DMS114 treated with DMSO at 0.1 percent for 48 hours (cell line): ENCODE data around the gene IRX1.

Experiments
- DNase-seq: peaks from one replicate; lab custom pipeline; 2025; ENCODE audit not compliant: unreplicated experiment; lab: John Stamatoyannopoulos, UW

Gene IRX1

GRCh38 chr5:3650320-3650719 is 54.7 kb downstream of the IRX1 start:
- no peak for DNase-seq

GRCh38 chr5:3650868-3651267 is 55.2 kb downstream of the IRX1 start:
- DNase-seq, result no peak
